HEK293 (cell line): Measurements from ENCODE around the gene TKT.

Experiments used
- CTCF ChIA-PET: fragments of 350-600 bp; formaldehyde crosslinking; extraction: SDS; loops from one replicate; lab custom pipeline; 2021; ENCODE audit warnings: antibody characterized with exemption; lab: Yijun Ruan, JAX
- POLR2A ChIA-PET: fragments of 300-600 bp; formaldehyde crosslinking; extraction: SDS; loops from one replicate; lab custom pipeline; 2020; ENCODE audit warnings: antibody characterized with exemption, inconsistent platforms; lab: Yijun Ruan, JAX
- H3K27ac ChIP-seq: fragments of 200-500 bp; sonication (Bioruptor generic); 2 replicates; pipeline ENCODE4 v1.5.1; 2014; ENCODE audit warnings: low read depth, low read length, control low read depth, inconsistent platforms; ENCODE audit errors: extremely low read depth
- H3K36me3 ChIP-seq, 2 experiments: fragments of 200-500 bp in 1 of 2; sonication (Bioruptor generic) in 1 of 2; 1 replicate in 1 of 2; 2 replicates in 1 of 2; pipeline ENCODE4 v1.5.1; 2014 to 2017; ENCODE audit warnings: inconsistent platforms in 2 of 2, low read length in 2 of 2; ENCODE audit not compliant: control insufficient read depth in 2 of 2, insufficient read depth in 1 of 2
- H3K4me1 ChIP-seq: fragments of 200-500 bp; sonication (Bioruptor generic); 2 replicates; pipeline ENCODE4 v1.5.1; 2014; ENCODE audit warnings: mild to moderate bottlenecking, low read length, inconsistent platforms; ENCODE audit not compliant: control insufficient read depth, insufficient read depth
- H3K4me3 ChIP-seq: 2 replicates; pipeline ENCODE4 v1.5.1; 2011; ENCODE audit warnings: low read depth, mild to moderate bottlenecking, control low read depth, low read length, moderate library complexity
- H3K9me3 ChIP-seq: fragments of 200-500 bp; sonication (Bioruptor generic); 2 replicates; pipeline ENCODE4 v1.5.1; 2014; ENCODE audit warnings: low read depth, low read length, inconsistent platforms; ENCODE audit not compliant: control insufficient read depth, insufficient read depth
- BCL11A ChIP-seq: fragments of 450-650 bp; formaldehyde crosslinking; IDR thresholded peaks from 2 replicates; pipeline ENCODE4 v1.5.1; 2016; ENCODE audit warnings: low read depth, missing biosample characterization, missing genetic modification characterization
- HOXA7 ChIP-seq: sonication (generic); formaldehyde crosslinking; IDR thresholded peaks from 2 replicates; pipeline ENCODE4 v1.8.1; 2022; ENCODE audit warnings: missing genetic modification reagents, borderline replicate concordance
- KLF8 ChIP-seq: fragments of 450-650 bp; formaldehyde crosslinking; IDR thresholded peaks from 2 replicates; pipeline ENCODE4 v1.5.1; 2016; ENCODE audit warnings: missing biosample characterization, missing genetic modification characterization
- YY2 ChIP-seq: fragments of 450-650 bp; formaldehyde crosslinking; IDR thresholded peaks from 2 replicates; pipeline ENCODE4 v1.5.1; 2016; ENCODE audit warnings: missing biosample characterization, missing genetic modification characterization
- ZNF146 ChIP-seq: fragments of 450-650 bp; formaldehyde crosslinking; IDR thresholded peaks from 2 replicates; pipeline ENCODE4 v1.5.1; 2016; ENCODE audit warnings: missing biosample characterization, missing genetic modification characterization
- ZNF174 ChIP-seq: fragments of 450-650 bp; formaldehyde crosslinking; IDR thresholded peaks from 2 replicates; pipeline ENCODE4 v1.5.0; 2017; ENCODE audit warnings: missing biosample characterization, mild to moderate bottlenecking, missing genetic modification characterization
- ZNF24 ChIP-seq: fragments of 450-650 bp; formaldehyde crosslinking; IDR thresholded peaks from 2 replicates; pipeline ENCODE4 v1.5.1; 2016; ENCODE audit warnings: missing biosample characterization, missing genetic modification characterization
- ZNF354C ChIP-seq: fragments of 450-650 bp; formaldehyde crosslinking; IDR thresholded peaks from 2 replicates; pipeline ENCODE4 v1.5.1; 2016; ENCODE audit warnings: missing biosample characterization, missing genetic modification characterization, low read depth, borderline replicate concordance
- ZNF366 ChIP-seq: fragments of 450-650 bp; formaldehyde crosslinking; conservative IDR thresholded peaks from 2 replicates; pipeline ENCODE4 v1.5.1; 2016; ENCODE audit warnings: missing biosample characterization, missing genetic modification characterization
- ZNF423 ChIP-seq: fragments of 450-650 bp; formaldehyde crosslinking; IDR thresholded peaks from 2 replicates; pipeline ENCODE4 v1.5.1; 2016; ENCODE audit warnings: missing biosample characterization, missing genetic modification characterization
- ZNF544 ChIP-seq: fragments of 450-650 bp; formaldehyde crosslinking; IDR thresholded peaks from 2 replicates; pipeline ENCODE4 v1.5.0; 2017; ENCODE audit warnings: missing biosample characterization, missing genetic modification characterization
- ZNF585B ChIP-seq: fragments of 450-650 bp; formaldehyde crosslinking; IDR thresholded peaks from 2 replicates; pipeline ENCODE4 v1.5.1; 2016; ENCODE audit warnings: missing biosample characterization, missing genetic modification characterization
- ZNF785 ChIP-seq: fragments of 450-650 bp; formaldehyde crosslinking; IDR thresholded peaks from 2 replicates; pipeline ENCODE4 v1.5.1; 2016; ENCODE audit warnings: missing biosample characterization, missing genetic modification characterization
- ZSCAN16 ChIP-seq: fragments of 450-650 bp; formaldehyde crosslinking; IDR thresholded peaks from 2 replicates; pipeline ENCODE4 v1.5.1; 2016; ENCODE audit warnings: missing biosample characterization, missing genetic modification characterization
- TF ChIP-seq, protein P1 (sequence below): fragments of 450-650 bp; formaldehyde crosslinking; optimal IDR thresholded peaks from 2 replicates; pipeline ENCODE3; 2016; ENCODE audit warnings: missing biosample characterization, mild to moderate bottlenecking, missing genetic modification characterization
- TF ChIP-seq, protein P2 (sequence below): fragments of 450-650 bp; formaldehyde crosslinking; IDR thresholded peaks from 2 replicates; pipeline ENCODE4 v1.5.1; 2016; ENCODE audit warnings: missing biosample characterization, missing genetic modification characterization
- TF ChIP-seq, protein P3 (sequence below): fragments of 450-650 bp; formaldehyde crosslinking; IDR thresholded peaks from 2 replicates; pipeline ENCODE4 v1.5.1; 2016; ENCODE audit warnings: missing biosample characterization, missing genetic modification characterization
- TF ChIP-seq, protein P4 (sequence below): fragments of 450-650 bp; formaldehyde crosslinking; IDR thresholded peaks from 2 replicates; pipeline ENCODE4 v1.5.1; 2016; ENCODE audit warnings: missing biosample characterization, missing genetic modification characterization, low read depth
- TF ChIP-seq, protein P5 (sequence below): fragments of 450-650 bp; formaldehyde crosslinking; IDR thresholded peaks from 2 replicates; pipeline ENCODE4 v1.5.1; 2017; ENCODE audit warnings: missing biosample characterization, missing genetic modification characterization
- TF ChIP-seq, protein P6 (sequence below): fragments of 450-650 bp; formaldehyde crosslinking; IDR thresholded peaks from 2 replicates; pipeline ENCODE4; 2016; ENCODE audit warnings: missing biosample characterization, missing genetic modification characterization
- TF ChIP-seq, protein P7 (sequence below): fragments of 450-650 bp; formaldehyde crosslinking; IDR thresholded peaks from 2 replicates; pipeline ENCODE4 v1.5.1; 2016; ENCODE audit warnings: missing biosample characterization, missing genetic modification characterization, low read depth

The TKT gene

DNA sequence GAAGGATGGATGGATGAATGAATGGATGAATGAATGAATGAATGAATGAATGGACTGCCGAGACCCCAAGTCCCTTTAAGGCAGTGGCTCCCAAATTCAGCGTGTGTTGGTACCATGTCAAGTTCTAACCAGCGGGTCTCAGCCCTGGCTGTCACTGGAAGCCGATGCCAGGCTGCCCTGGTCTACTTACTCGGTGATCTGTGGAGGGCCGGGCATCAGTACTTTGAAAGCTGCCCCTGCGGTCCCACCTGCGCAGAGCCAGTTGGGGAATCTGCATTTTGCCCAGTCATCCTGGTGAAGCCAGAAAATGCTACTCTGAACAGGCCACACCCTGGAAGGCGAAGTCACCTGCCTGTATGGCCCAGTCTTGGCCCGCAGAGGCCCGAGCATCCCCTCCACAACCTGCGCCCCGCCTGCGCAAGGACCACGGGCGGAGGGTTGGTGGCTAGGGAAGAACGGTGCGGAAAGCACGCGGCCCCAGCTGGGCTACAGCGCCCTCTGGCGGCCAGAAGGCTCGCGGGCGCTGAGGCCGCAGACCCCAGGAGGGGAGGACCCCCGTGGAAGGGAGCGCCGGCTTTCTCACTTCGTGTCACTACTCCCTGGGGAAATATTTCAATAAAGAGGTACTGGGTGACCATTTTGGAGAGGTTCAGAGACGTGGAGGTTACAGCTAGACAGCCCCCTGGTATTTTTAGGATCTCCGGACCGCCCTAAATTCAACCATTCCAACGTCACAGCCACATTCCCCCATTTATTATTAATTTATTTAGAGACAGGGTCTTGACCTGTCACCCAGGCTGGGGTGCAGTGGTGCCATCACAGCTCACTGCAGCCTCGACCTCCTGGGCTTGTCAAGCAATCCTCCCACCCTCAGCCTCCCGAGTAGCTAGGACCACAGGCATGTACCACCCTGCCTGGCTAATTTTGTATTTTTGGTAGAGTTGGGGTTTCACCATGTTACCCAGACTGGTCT is 59.9 kb downstream of the TKT start (continued):
- no peak for TF ChIP-seq ZNF354C (tag by site-specific recombination)
- TF ChIP-seq, protein P1, sequence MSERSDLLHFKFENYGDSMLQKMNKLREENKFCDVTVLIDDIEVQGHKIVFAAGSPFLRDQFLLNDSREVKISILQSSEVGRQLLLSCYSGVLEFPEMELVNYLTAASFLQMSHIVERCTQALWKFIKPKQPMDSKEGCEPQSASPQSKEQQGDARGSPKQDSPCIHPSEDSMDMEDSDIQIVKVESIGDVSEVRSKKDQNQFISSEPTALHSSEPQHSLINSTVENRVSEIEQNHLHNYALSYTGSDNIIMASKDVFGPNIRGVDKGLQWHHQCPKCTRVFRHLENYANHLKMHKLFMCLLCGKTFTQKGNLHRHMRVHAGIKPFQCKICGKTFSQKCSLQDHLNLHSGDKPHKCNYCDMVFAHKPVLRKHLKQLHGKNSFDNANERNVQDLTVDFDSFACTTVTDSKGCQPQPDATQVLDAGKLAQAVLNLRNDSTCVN: peak; percentile 14
- TF ChIP-seq, protein P2, sequence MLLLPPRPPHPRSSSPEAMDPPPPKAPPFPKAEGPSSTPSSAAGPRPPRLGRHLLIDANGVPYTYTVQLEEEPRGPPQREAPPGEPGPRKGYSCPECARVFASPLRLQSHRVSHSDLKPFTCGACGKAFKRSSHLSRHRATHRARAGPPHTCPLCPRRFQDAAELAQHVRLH (tag by site-specific recombination): no peak
- 0 out of 2 replicates have a peak, but pooled peaks have one; percentile 21 for TF ChIP-seq KLF8 (tag by site-specific recombination)
- TF ChIP-seq, protein P3, sequence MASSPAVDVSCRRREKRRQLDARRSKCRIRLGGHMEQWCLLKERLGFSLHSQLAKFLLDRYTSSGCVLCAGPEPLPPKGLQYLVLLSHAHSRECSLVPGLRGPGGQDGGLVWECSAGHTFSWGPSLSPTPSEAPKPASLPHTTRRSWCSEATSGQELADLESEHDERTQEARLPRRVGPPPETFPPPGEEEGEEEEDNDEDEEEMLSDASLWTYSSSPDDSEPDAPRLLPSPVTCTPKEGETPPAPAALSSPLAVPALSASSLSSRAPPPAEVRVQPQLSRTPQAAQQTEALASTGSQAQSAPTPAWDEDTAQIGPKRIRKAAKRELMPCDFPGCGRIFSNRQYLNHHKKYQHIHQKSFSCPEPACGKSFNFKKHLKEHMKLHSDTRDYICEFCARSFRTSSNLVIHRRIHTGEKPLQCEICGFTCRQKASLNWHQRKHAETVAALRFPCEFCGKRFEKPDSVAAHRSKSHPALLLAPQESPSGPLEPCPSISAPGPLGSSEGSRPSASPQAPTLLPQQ (tag by site-specific recombination): no peak
- TF ChIP-seq, protein P4, sequence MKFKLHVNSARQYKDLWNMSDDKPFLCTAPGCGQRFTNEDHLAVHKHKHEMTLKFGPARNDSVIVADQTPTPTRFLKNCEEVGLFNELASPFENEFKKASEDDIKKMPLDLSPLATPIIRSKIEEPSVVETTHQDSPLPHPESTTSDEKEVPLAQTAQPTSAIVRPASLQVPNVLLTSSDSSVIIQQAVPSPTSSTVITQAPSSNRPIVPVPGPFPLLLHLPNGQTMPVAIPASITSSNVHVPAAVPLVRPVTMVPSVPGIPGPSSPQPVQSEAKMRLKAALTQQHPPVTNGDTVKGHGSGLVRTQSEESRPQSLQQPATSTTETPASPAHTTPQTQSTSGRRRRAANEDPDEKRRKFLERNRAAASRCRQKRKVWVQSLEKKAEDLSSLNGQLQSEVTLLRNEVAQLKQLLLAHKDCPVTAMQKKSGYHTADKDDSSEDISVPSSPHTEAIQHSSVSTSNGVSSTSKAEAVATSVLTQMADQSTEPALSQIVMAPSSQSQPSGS (tag by site-specific recombination): no peak
- peak; percentile 57; the same call in 1 of the 2 replicates for TF ChIP-seq ZNF366 (tag by site-specific recombination)
- peak; percentile 77; the same call in 1 of the 2 replicates for TF ChIP-seq ZNF24 (tag by site-specific recombination)

DNA sequence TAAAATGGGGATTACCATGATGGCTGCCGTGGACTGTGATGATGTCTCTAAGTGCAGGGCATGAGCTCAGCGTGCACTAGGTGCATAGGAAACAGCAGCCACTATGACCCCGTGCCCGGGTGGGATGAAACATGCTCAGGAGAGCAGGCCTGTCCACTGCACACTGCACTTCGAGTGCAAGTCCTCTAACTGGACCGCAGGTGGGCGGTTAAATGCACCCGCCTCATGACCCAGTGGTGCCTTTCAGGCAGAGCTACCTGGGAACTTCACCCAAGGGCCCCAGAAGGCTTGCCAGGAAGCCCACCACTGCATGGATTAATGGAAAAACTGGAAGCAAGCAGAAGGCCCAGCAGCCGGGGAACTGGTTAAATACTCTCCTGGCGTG is 60.8 kb downstream of the TKT start:
- no peak overlapping the region for H3K27ac ChIP-seq
- H3K4me3 ChIP-seq: no peak overlapping the region
- CTCF ChIA-PET: interaction anchor here (0.7 to 2.9 kb wide), 11 partner anchors 12 to 85 kb away, joined by 3 to 54 read pairs (median 11); no protein-coding TSS in a partner anchor
- POLR2A ChIA-PET: no interaction called here
- peaks cover 0 to 34% of the 10 kb centered on the region in 2 experiments; a peak in 1 of 3 replicates for H3K36me3 ChIP-seq
- no peaks in the 10 kb centered on the region for H3K4me1 ChIP-seq
- H3K9me3 ChIP-seq: no peaks in the 10 kb centered on the region
- TF ChIP-seq, protein P5, sequence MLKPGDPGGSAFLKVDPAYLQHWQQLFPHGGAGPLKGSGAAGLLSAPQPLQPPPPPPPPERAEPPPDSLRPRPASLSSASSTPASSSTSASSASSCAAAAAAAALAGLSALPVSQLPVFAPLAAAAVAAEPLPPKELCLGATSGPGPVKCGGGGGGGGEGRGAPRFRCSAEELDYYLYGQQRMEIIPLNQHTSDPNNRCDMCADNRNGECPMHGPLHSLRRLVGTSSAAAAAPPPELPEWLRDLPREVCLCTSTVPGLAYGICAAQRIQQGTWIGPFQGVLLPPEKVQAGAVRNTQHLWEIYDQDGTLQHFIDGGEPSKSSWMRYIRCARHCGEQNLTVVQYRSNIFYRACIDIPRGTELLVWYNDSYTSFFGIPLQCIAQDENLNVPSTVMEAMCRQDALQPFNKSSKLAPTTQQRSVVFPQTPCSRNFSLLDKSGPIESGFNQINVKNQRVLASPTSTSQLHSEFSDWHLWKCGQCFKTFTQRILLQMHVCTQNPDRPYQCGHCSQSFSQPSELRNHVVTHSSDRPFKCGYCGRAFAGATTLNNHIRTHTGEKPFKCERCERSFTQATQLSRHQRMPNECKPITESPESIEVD (tag by site-specific recombination): no peak
- TF ChIP-seq ZNF146 (tag by site-specific recombination): no peak
- TF ChIP-seq ZNF585B: no peak
- no peak for TF ChIP-seq ZNF354C (tag by site-specific recombination)
- TF ChIP-seq YY2 (tag by site-specific recombination): no peak
- no peak for TF ChIP-seq ZNF174 (tag by site-specific recombination)
- TF ChIP-seq, protein P3 (tag by site-specific recombination): no peak
- no peak for TF ChIP-seq ZNF423 (tag by site-specific recombination)
- TF ChIP-seq ZNF785: no peak
- TF ChIP-seq, protein P6, sequence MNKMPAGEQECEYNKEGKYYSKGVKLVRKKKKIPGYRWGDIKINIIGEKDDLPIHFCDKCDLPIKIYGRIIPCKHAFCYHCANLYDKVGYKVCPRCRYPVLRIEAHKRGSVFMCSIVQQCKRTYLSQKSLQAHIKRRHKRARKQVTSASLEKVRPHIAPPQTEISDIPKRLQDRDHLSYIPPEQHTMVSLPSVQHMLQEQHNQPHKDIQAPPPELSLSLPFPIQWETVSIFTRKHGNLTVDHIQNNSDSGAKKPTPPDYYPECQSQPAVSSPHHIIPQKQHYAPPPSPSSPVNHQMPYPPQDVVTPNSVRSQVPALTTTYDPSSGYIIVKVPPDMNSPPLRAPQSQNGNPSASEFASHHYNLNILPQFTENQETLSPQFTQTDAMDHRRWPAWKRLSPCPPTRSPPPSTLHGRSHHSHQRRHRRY: no peak
- TF ChIP-seq HOXA7: no peak
- TF ChIP-seq ZNF544 (tag by site-specific recombination): no peak
- TF ChIP-seq, protein P7, sequence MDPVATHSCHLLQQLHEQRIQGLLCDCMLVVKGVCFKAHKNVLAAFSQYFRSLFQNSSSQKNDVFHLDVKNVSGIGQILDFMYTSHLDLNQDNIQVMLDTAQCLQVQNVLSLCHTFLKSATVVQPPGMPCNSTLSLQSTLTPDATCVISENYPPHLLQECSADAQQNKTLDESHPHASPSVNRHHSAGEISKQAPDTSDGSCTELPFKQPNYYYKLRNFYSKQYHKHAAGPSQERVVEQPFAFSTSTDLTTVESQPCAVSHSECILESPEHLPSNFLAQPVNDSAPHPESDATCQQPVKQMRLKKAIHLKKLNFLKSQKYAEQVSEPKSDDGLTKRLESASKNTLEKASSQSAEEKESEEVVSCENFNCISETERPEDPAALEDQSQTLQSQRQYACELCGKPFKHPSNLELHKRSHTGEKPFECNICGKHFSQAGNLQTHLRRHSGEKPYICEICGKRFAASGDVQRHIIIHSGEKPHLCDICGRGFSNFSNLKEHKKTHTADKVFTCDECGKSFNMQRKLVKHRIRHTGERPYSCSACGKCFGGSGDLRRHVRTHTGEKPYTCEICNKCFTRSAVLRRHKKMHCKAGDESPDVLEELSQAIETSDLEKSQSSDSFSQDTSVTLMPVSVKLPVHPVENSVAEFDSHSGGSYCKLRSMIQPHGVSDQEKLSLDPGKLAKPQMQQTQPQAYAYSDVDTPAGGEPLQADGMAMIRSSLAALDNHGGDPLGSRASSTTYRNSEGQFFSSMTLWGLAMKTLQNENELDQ: no peak
- no peak for TF ChIP-seq BCL11A (tag by site-specific recombination)
- TF ChIP-seq ZSCAN16: no peak
